NT2/D1 (cell line): ENCODE results near the gene MAPK11.

Source experiments
- SUZ12 ChIP-seq: IDR thresholded peaks from 2 replicates; pipeline ENCODE4 v1.6.1; 2011; ENCODE audit not compliant: insufficient read length, insufficient read depth; ENCODE audit errors: extremely low read depth
- YY1 ChIP-seq: IDR thresholded peaks from 2 replicates; pipeline ENCODE4 v1.6.1; 2011; ENCODE audit not compliant: insufficient read length, insufficient read depth
- ZNF274 ChIP-seq: IDR thresholded peaks from 2 replicates; pipeline ENCODE4 v1.6.1; 2011; ENCODE audit warnings: mild to moderate bottlenecking, low read depth, low read length

- TF ChIP-seq YY1 = no peak
- TF ChIP-seq SUZ12 = no peak
- TF ChIP-seq ZNF274 = no peak
These were observed 42.5 kb downstream of the MAPK11 start for GRCh38 chr22:50227579-50228215.
